ENCODE data around the gene TIAM1. TPM values are rescaled to one million over a fixed set of nuclear protein-coding genes. Genes with fewer than 3 reads are reported as not detected.

The TIAM1 gene
- total RNA-seq, 1 experiment from 2014 or later: 3.7 TPM

- intact Hi-C loops (cut with micrococcal nuclease; ENCODE audit: unreplicated experiment) (no loop called here), in situ Hi-C loops (cut with HindIII; ENCODE audit: low pct_unique_long_range_greater_than_20kb, low sequenced_read_pairs) (no loop called here)
- no peak for DNase-seq (ENCODE audit: low read depth, low spot score)
- POLR2A ChIA-PET: no interaction called here
- no TSS peak for BruUV-seq (replicated peaks)
- CTCF ChIA-PET: no interaction called here
- no peaks in the 10 kb centered on the region for H3K9me3 ChIP-seq (ENCODE audit: control insufficient read depth, insufficient read depth, low read depth, low read length)
- H3K4me3 ChIP-seq (ENCODE audit: low read depth in 2 of 2, low read length in 2 of 2): no peak overlapping the region
- H3K4me1 ChIP-seq (ENCODE audit: control insufficient read depth, insufficient read depth, low read length): no peaks in the 10 kb centered on the region
- no peaks in the 10 kb centered on the region for H3K27me3 ChIP-seq (ENCODE audit: control insufficient read depth, insufficient read depth, low read length)
- H3K36me3 ChIP-seq (ENCODE audit: control insufficient read depth, insufficient read depth, low read length): no peaks in the 10 kb centered on the region
- H3K27ac ChIP-seq (ENCODE audit: low read length): no peak overlapping the region
- TF ChIP-seq CTCF (IDR thresholded peaks at IDR 0.05) (no peak), TCF7L2 (IDR thresholded peaks at IDR 0.05; ENCODE audit: low read depth, low read length) (no peak), POLR2AphosphoS5 (IDR thresholded peaks at IDR 0.05; ENCODE audit: low read depth, low read length) (no peak), REST (IDR thresholded peaks at IDR 0.05; ENCODE audit: insufficient read depth in 1 of 2, low read depth in 2 of 2, low read length in 1 of 2) (no peak), SIN3A (IDR thresholded peaks at IDR 0.05; ENCODE audit: borderline replicate concordance, insufficient read depth, low read depth, low read length) (no peak)
- no peak for ATAC-seq
Observed at GRCh38 chr21:31382060-31382459, 38.0 kb upstream of the TIAM1 start.

- intact Hi-C loops (cut with micrococcal nuclease; ENCODE audit: unreplicated experiment) (no loop called here), in situ Hi-C loops (cut with HindIII; ENCODE audit: low pct_unique_long_range_greater_than_20kb, low sequenced_read_pairs) (no loop called here)
- Histone ChIP-seq H3K4me1 (ENCODE audit: control insufficient read depth, insufficient read depth, low read length) (no peaks in the 10 kb centered on the region), H3K36me3 (ENCODE audit: control insufficient read depth, insufficient read depth, low read length) (no peaks in the 10 kb centered on the region), H3K27ac (ENCODE audit: low read length) (no peak overlapping the region), H3K27me3 (ENCODE audit: control insufficient read depth, insufficient read depth, low read length) (no peaks in the 10 kb centered on the region), H3K4me3 (ENCODE audit: low read depth in 2 of 2, low read length in 2 of 2) (no peak overlapping the region), H3K9me3 (ENCODE audit: control insufficient read depth, insufficient read depth, low read depth, low read length) (no peaks in the 10 kb centered on the region)
- ATAC-seq (no peak), DNase-seq (ENCODE audit: low read depth, low spot score) (no peak)
- ChIA-PET POLR2A (no interaction called here), CTCF (no interaction called here)
- BruUV-seq (replicated peaks): no TSS peak
- TF ChIP-seq CTCF (IDR thresholded peaks at IDR 0.05) (no peak), REST (IDR thresholded peaks at IDR 0.05; ENCODE audit: insufficient read depth in 1 of 2, low read depth in 2 of 2, low read length in 1 of 2) (no peak), POLR2AphosphoS5 (IDR thresholded peaks at IDR 0.05; ENCODE audit: low read depth, low read length) (no peak), TCF7L2 (IDR thresholded peaks at IDR 0.05; ENCODE audit: low read depth, low read length) (no peak), SIN3A (IDR thresholded peaks at IDR 0.05; ENCODE audit: borderline replicate concordance, insufficient read depth, low read depth, low read length) (no peak)
Observed at GRCh38 chr21:31376301-31376700, 32.2 kb upstream of the TIAM1 start.
